HepG2 (cell line): Measurements from ENCODE around the gene RRBP1. TPM values are rescaled to one million over a fixed set of nuclear protein-coding genes. Genes with fewer than 3 reads are reported as not detected.
A peak's percentile ranks its signal among the peaks of the same experiment; 100 is the strongest.

Source experiments
- AHR ChIP-seq: IDR thresholded peaks from 2 replicates; pipeline ENCODE4 v1.6.1; 2018; ENCODE audit warnings: missing genetic modification reagents, missing compliant biosample characterization
- ATRX ChIP-seq: sonication (generic); formaldehyde crosslinking; IDR thresholded peaks from 2 replicates; pipeline ENCODE4 v1.4.0; 2020; ENCODE audit warnings: missing genetic modification reagents, borderline replicate concordance
- BCL3 ChIP-seq: sonication (generic); formaldehyde crosslinking; IDR thresholded peaks from 2 replicates; pipeline ENCODE4 v1.5.1; 2020; ENCODE audit warnings: mild to moderate bottlenecking, missing genetic modification reagents, moderate library complexity
- CCDC6 ChIP-seq: sonication (generic); formaldehyde crosslinking; IDR thresholded peaks from 2 replicates; pipeline ENCODE4 v1.8.1; 2022; ENCODE audit warnings: mild to moderate bottlenecking, missing genetic modification reagents, moderate library complexity
- CSRNP1 ChIP-seq: sonication (generic); formaldehyde crosslinking; IDR thresholded peaks from 2 replicates; pipeline ENCODE4 v1.8.1; 2023; ENCODE audit warnings: mild to moderate bottlenecking, missing genetic modification reagents
- HDAC6 ChIP-seq: fragments of 200-600 bp; sonication (generic); IDR thresholded peaks from 2 replicates; pipeline ENCODE4 v1.7.0; 2017; ENCODE audit warnings: mild to moderate bottlenecking, antibody characterized with exemption, low read length, low read depth
- KDM5B ChIP-seq: sonication (generic); formaldehyde crosslinking; IDR thresholded peaks from 2 replicates; pipeline ENCODE4 v1.4.0; 2020; ENCODE audit warnings: missing genetic modification reagents, mild to moderate bottlenecking, borderline replicate concordance
- NFE2 ChIP-seq: sonication (generic); formaldehyde crosslinking; IDR thresholded peaks from 2 replicates; pipeline ENCODE4 v1.4.0; 2020; ENCODE audit warnings: missing genetic modification reagents
- PHF21A ChIP-seq: sonication (generic); formaldehyde crosslinking; IDR thresholded peaks from 2 replicates; pipeline ENCODE4 v1.5.0; 2020; ENCODE audit warnings: mild to moderate bottlenecking, missing genetic modification reagents
- PREB ChIP-seq: sonication (generic); formaldehyde crosslinking; IDR thresholded peaks from 2 replicates; pipeline ENCODE4 v1.4.0; 2020; ENCODE audit warnings: missing genetic modification reagents
- RAD21 ChIP-seq: fragments of 450-650 bp; formaldehyde crosslinking; IDR thresholded peaks from 2 replicates; pipeline ENCODE4 v1.5.0; 2020; ENCODE audit warnings: mild to moderate bottlenecking
- THAP11 ChIP-seq: IDR thresholded peaks from 2 replicates; pipeline ENCODE4 v1.6.1; 2016; ENCODE audit warnings: missing biosample characterization, missing genetic modification reagents
- THAP7 ChIP-seq: sonication (generic); formaldehyde crosslinking; IDR thresholded peaks from 2 replicates; pipeline ENCODE4 v1.8.1; 2023; ENCODE audit warnings: mild to moderate bottlenecking, missing genetic modification reagents
- U2AF2 ChIP-seq: fragments of 200-400 bp; formaldehyde crosslinking; IDR thresholded peaks from 2 replicates; pipeline ENCODE4 v1.6.1; 2017; ENCODE audit warnings: low read depth, mild to moderate bottlenecking, low read length
- ZBTB33 ChIP-seq: sonication (generic); formaldehyde crosslinking; IDR thresholded peaks from 2 replicates; pipeline ENCODE4 v1.4.0; 2020; ENCODE audit warnings: missing genetic modification reagents
- ZKSCAN1 ChIP-seq: fragments of 150-350 bp; IDR thresholded peaks from 2 replicates; pipeline ENCODE4 v1.6.1; 2014; ENCODE audit warnings: low read length
- ZNF101 ChIP-seq: sonication (generic); formaldehyde crosslinking; IDR thresholded peaks from 2 replicates; pipeline ENCODE4 v1.4.0; 2020; ENCODE audit warnings: mild to moderate bottlenecking, low read depth, missing genetic modification reagents, borderline replicate concordance
- ZNF335 ChIP-seq: sonication (generic); formaldehyde crosslinking; IDR thresholded peaks from 2 replicates; pipeline ENCODE4 v1.4.0; 2020; ENCODE audit warnings: missing genetic modification reagents
- ZNF362 ChIP-seq: sonication (generic); formaldehyde crosslinking; IDR thresholded peaks from 2 replicates; pipeline ENCODE4 v1.4.0; 2020; ENCODE audit warnings: missing genetic modification reagents, mild to moderate bottlenecking, borderline replicate concordance
- ZNF570 ChIP-seq: sonication (generic); formaldehyde crosslinking; IDR thresholded peaks from 2 replicates; pipeline ENCODE4 v1.4.0; 2020; ENCODE audit warnings: mild to moderate bottlenecking, missing genetic modification reagents, borderline replicate concordance
- ZNF792 ChIP-seq: IDR thresholded peaks from 2 replicates; pipeline ENCODE4 v1.6.1; 2016
- ZSCAN25 ChIP-seq: sonication (generic); formaldehyde crosslinking; IDR thresholded peaks from 2 replicates; pipeline ENCODE4 v1.8.0; 2022; ENCODE audit warnings: mild to moderate bottlenecking, missing genetic modification reagents
- polyA plus RNA-seq, 8 experiments: library from polyadenylated mRNA; depleted of rRNA in 3 of 8; stranded (reverse) in 7 of 8; unstranded in 1 of 8; fragments of >200 nt; fragmentation: Illumina TruSeq in 4 of 8; extraction: Trizol in 4 of 8; gene quantifications; 2 replicates each; pipeline versions ENCODE4 v1.2.1 to v1.2.3, GENCODE V29; 2011 to 2016; ENCODE audit warnings: low read depth in 4 of 8, missing spikeins in 1 of 8, mixed read lengths in 1 of 8; ENCODE audit not compliant: insufficient read depth in 1 of 8
- total RNA-seq, 5 experiments: library from RNA; depleted of rRNA; stranded (reverse); fragments of >200 nt; fragmentation: Illumina TruSeq; extraction: Trizol; gene quantifications; 2 replicates each; pipeline ENCODE4 v1.2.3, GENCODE V29; 2016; ENCODE audit warnings: low read depth in 1 of 5

Gene RRBP1
- total and polyA plus RNA-seq, 2 of the 13 experiments (the other 11 are each of a cell fraction or from before 2014, with no cell fraction given) = 150 to 222 TPM

- no peak for TF ChIP-seq CCDC6 (CRISPR knock-in tag)
- 0 out of 2 replicates have a peak, but pooled peaks have one; percentile 6 for TF ChIP-seq ZNF335 (CRISPR knock-in tag)
- TF ChIP-seq HDAC6 = no peak
- TF ChIP-seq NFE2 (CRISPR knock-in tag) = no peak
- TF ChIP-seq THAP7 (CRISPR knock-in tag) = no peak; the same call in 1 of the 2 replicates
- TF ChIP-seq U2AF2 = no peak
- TF ChIP-seq ZNF101 (CRISPR knock-in tag) = no peak
- TF ChIP-seq ZNF570 = no peak
- 0 out of 2 replicates have a peak, but pooled peaks have one; percentile 51 for TF ChIP-seq KDM5B (CRISPR knock-in tag)
- no peak for TF ChIP-seq ZKSCAN1
- TF ChIP-seq AHR = no peak
- no peak for TF ChIP-seq ATRX
- no peak for TF ChIP-seq RAD21
- TF ChIP-seq THAP11 (CRISPR knock-in tag) = peak; percentile 11; the same call in 1 of the 2 replicates
- no peak for TF ChIP-seq ZNF792 (CRISPR knock-in tag)
- peak; percentile 66 for TF ChIP-seq ZNF362 (CRISPR knock-in tag)
- TF ChIP-seq ZSCAN25 = no peak; the same call in 1 of the 2 replicates
- TF ChIP-seq ZBTB33 (CRISPR knock-in tag) = no peak
- no peak for TF ChIP-seq PREB (CRISPR knock-in tag)
- TF ChIP-seq CSRNP1 (CRISPR knock-in tag) = peak; percentile 65; the same call in 1 of the 2 replicates
- TF ChIP-seq PHF21A (CRISPR knock-in tag) = peak; percentile 40; the same call in 1 of the 2 replicates
- TF ChIP-seq BCL3 (CRISPR knock-in tag) = 0 out of 2 replicates have a peak, but pooled peaks have one; percentile 41
Measured at GRCh38 chr20:17570347-17571152, 111.5 kb downstream of the RRBP1 start (continued).
